B cell (primary cell): ENCODE data around the gene SWT1. TPM values are rescaled to one million over a fixed set of nuclear protein-coding genes. Genes with fewer than 3 reads are reported as not detected.

Source experiments
- ATAC-seq: fragments of 200-7000 bp; cut with Tn5 transposase; one replicate; pipeline ENCODE4 v1.10.0; 2021; ENCODE audit warnings: low read depth, mild to moderate bottlenecking, moderate number of reproducible peaks, moderate library complexity
- CTCF ChIA-PET: fragments of 350-600 bp; sonication (Branson Sonifier 250); formaldehyde crosslinking; loops from one replicate; lab custom pipeline; 2021; ENCODE audit warnings: antibody characterized with exemption, inconsistent platforms; lab: Charles Lee
- POLR2A ChIA-PET: fragments of 350-600 bp; sonication (Branson Sonifier 250); formaldehyde crosslinking; loops from one replicate; lab custom pipeline; 2021; ENCODE audit warnings: antibody characterized with exemption; lab: Charles Lee
- DNase-seq: peaks from one replicate; pipeline ENCODE4 v3.0.0; 2013
- H2AFZ ChIP-seq: 2 replicates; pipeline ENCODE4 v1.6.1; 2012; ENCODE audit warnings: mild to moderate bottlenecking, low read depth, low read length; ENCODE audit not compliant: insufficient read depth, poor library complexity, severe bottlenecking
- H3K27ac ChIP-seq, 2 donors: 1 replicate in 1 of 2; 2 replicates in 1 of 2; pipeline ENCODE4 v1.5.1; 2012 to 2013; ENCODE audit warnings: low read length in 2 of 2, mild to moderate bottlenecking in 2 of 2, moderate library complexity in 1 of 2
- H3K27me3 ChIP-seq, 4 experiments: fragments of 200-600 bp in 1 of 4; sonication (generic) in 1 of 4; replicated peaks in 1 of 4; 1 replicate in 2 of 4; 2 replicates in 2 of 4; pipeline versions ENCODE4 v1.6.1 to v1.7.0; 2013 to 2016; ENCODE audit warnings: low read length in 3 of 4, mild to moderate bottlenecking in 2 of 4, mixed read lengths in 1 of 4, moderate library complexity in 1 of 4; ENCODE audit not compliant: insufficient read depth in 4 of 4, control insufficient read depth in 3 of 4; ENCODE audit errors: control extremely low read depth in 1 of 4
- H3K36me3 ChIP-seq, 2 experiments: replicated peaks in 1 of 2; 1 replicate in 1 of 2; 2 replicates in 1 of 2; pipeline versions ENCODE4 v1.6.1 to v1.7.1; 2013; ENCODE audit warnings: low read length in 1 of 2; ENCODE audit not compliant: insufficient read depth in 2 of 2, control insufficient read depth in 1 of 2; ENCODE audit errors: control extremely low read depth in 1 of 2, extremely low read depth in 1 of 2
- H3K4me1 ChIP-seq, 2 donors: fragments of 200-600 bp in 1 of 2; sonication (generic) in 1 of 2; 1 replicate in 1 of 2; 2 replicates in 1 of 2; pipeline versions ENCODE4 v1.5.1 to v1.6.1; 2013 to 2017; ENCODE audit warnings: low read length in 2 of 2; ENCODE audit not compliant: control insufficient read depth in 2 of 2, insufficient read depth in 2 of 2
- H3K4me2 ChIP-seq: replicated peaks from 2 replicates; pipeline ENCODE3; 2012; ENCODE audit warnings: mild to moderate bottlenecking, low read depth, low read length; ENCODE audit not compliant: poor library complexity, severe bottlenecking
- H3K4me3 ChIP-seq, 5 experiments: fragments of 200-600 bp in 1 of 5; sonication (generic) in 1 of 5; 1 replicate in 3 of 5; 2 replicates in 2 of 5; pipeline versions ENCODE4 v1.5.1 to v1.7.0; 2011 to 2016; ENCODE audit warnings: low read length in 4 of 5, mild to moderate bottlenecking in 4 of 5, low read depth in 2 of 5, control low read depth in 1 of 5, moderate library complexity in 1 of 5; ENCODE audit not compliant: insufficient read depth in 1 of 5; ENCODE audit errors: control extremely low read depth in 1 of 5, extremely low read depth in 1 of 5
- H3K79me2 ChIP-seq: fragments of 200-600 bp; sonication (generic); one replicate; pipeline ENCODE4 v1.6.0; 2016; ENCODE audit warnings: low read length; ENCODE audit not compliant: control insufficient read depth, insufficient read depth
- H3K9ac ChIP-seq: fragments of 200-600 bp; sonication (generic); 2 replicates; pipeline ENCODE4 v1.6.1; 2017; ENCODE audit warnings: mild to moderate bottlenecking, low read length, moderate library complexity
- H3K9me3 ChIP-seq, 3 donors: one replicate each; pipeline versions ENCODE4 v1.6.1 to v1.7.1; 2013; ENCODE audit warnings: low read length in 2 of 3; ENCODE audit not compliant: control insufficient read depth in 2 of 3, insufficient read depth in 1 of 3; ENCODE audit errors: control extremely low read depth in 1 of 3
- H4K20me1 ChIP-seq: 2 replicates; pipeline ENCODE4 v1.6.0; 2012; ENCODE audit warnings: mild to moderate bottlenecking, low read length; ENCODE audit not compliant: insufficient read depth, control insufficient read depth, poor library complexity, severe bottlenecking
- H3K27ac Mint-ChIP-seq: one replicate; pipeline ENCODE4 v1.8.0; 2021; ENCODE audit warnings: mixed read lengths
- H3K27me3 Mint-ChIP-seq: one replicate; pipeline ENCODE4 v1.8.0; 2021; ENCODE audit warnings: mixed read lengths
- H3K4me1 Mint-ChIP-seq: one replicate; pipeline ENCODE4 v1.8.0; 2021; ENCODE audit warnings: mixed read lengths
- H3K4me3 Mint-ChIP-seq: one replicate; pipeline ENCODE4 v1.8.0; 2021; ENCODE audit warnings: mixed read lengths
- H3K9me3 Mint-ChIP-seq: one replicate; pipeline ENCODE4 v1.8.0; 2022; ENCODE audit warnings: mixed read lengths; ENCODE audit not compliant: insufficient read depth
- CTCF ChIP-seq: fragments of 200-600 bp; IDR thresholded peaks from one replicate; pipeline ENCODE4 v1.8.0; 2022; ENCODE audit warnings: antibody characterized with exemption, mild to moderate bottlenecking
- EZH2 ChIP-seq: IDR thresholded peaks from 2 replicates; pipeline ENCODE4 v1.6.1; 2012; ENCODE audit warnings: borderline replicate concordance, low read depth, mild to moderate bottlenecking, moderate library complexity, low read length; ENCODE audit not compliant: insufficient read depth, poor library complexity, severe bottlenecking
- WGBS: methylation state at CpG from one replicate; pipeline ENCODE4 v1.1.5; 2013; ENCODE audit warnings: missing lambda C conversion rate; ENCODE audit not compliant: insufficient coverage; 5-methylcytosine and 5-hydroxymethylcytosine counted together
- intact Hi-C: fragments of 100-400 bp; cut with micrococcal nuclease; formaldehyde crosslinking; loops from one replicate; pipeline ENCODE4 v1.10.0; 2022
- polyA plus RNA-seq: library from polyadenylated mRNA; depleted of rRNA; stranded (reverse); fragments of >200 nt; gene quantifications from 2 replicates; pipeline ENCODE4 v1.2.3, GENCODE V29; 2012
- total RNA-seq, 2 donors: library from RNA; stranded (reverse); fragments of 120-200 nt in 1 of 2; gene quantifications; 1 replicate in 1 of 2; 2 replicates in 1 of 2; pipeline versions ENCODE4 v1.2.3 to v1.2.4, GENCODE V29; 2013 to 2022

Gene SWT1
- total and polyA plus RNA-seq, 2 donors (not counting 1 experiment from before 2014, with no cell fraction given) = 2.1 to 8.5 TPM

- Histone ChIP-seq H3K79me2 (no peaks in the 10 kb centered on the region), H3K27me3 (no peaks in the 10 kb centered on the region), H4K20me1 (no peaks in the 10 kb centered on the region), H3K4me2 (no peak overlapping the region), H3K36me3 (no peaks in the 10 kb centered on the region), H3K4me1 (peaks cover 23 to 24% of the 10 kb centered on the region in 2 donors), H3K4me3 (no peak overlapping the region), H3K9me3 (no peaks in the 10 kb centered on the region), H3K27ac (no peak overlapping the region), H2AFZ (no peak overlapping the region), H3K9ac (no peak overlapping the region)
- H3K4me1 Mint-ChIP-seq = peaks cover 26% of the 10 kb centered on the region
- no peaks in the 10 kb centered on the region for H3K27me3 Mint-ChIP-seq
- no peak overlapping the region for H3K27ac Mint-ChIP-seq
- POLR2A ChIA-PET = no interaction called here
- CTCF ChIA-PET = no interaction called here
- intact Hi-C loops = loop anchor here (5.0 kb wide), 1 partner anchor 265 kb away; no protein-coding TSS in a partner anchor
- H3K9me3 Mint-ChIP-seq = no peaks in the 10 kb centered on the region
- DNase-seq (no peak), ATAC-seq (no peak)
- WGBS = 80% methylated on average over 1 of the region's 4 CpGs
- no peak overlapping the region for H3K4me3 Mint-ChIP-seq
- TF ChIP-seq EZH2 (no peak), CTCF (no peak)
Measured at GRCh38 chr1:185337246-185337645, 180.3 kb downstream of the SWT1 start.

GRCh38 chr1:185338719-185339622 is 182.0 kb downstream of the SWT1 start:
- H3K27me3 ChIP-seq = no peaks in the 10 kb centered on the region
- H3K4me2 ChIP-seq = peak overlapping the region; percentile 66
- no peaks in the 10 kb centered on the region for H4K20me1 ChIP-seq
- H3K4me1 ChIP-seq = peaks cover 23 to 24% of the 10 kb centered on the region in 2 donors
- 0% methylated on average over 3 of the region's 8 CpGs for WGBS
- H3K9me3 Mint-ChIP-seq = no peaks in the 10 kb centered on the region
- POLR2A ChIA-PET = interaction anchor here (0.6 to 1.2 kb wide), 2 partner anchors 22 to 228 kb away, joined by 4 to 6 read pairs; partner anchors contain the start of gene IVNS1ABP
- no peaks in the 10 kb centered on the region for H3K79me2 ChIP-seq
- peak overlapping the region; percentile 50 to 52 for H3K27ac ChIP-seq
- ATAC-seq (peak; percentile 88), DNase-seq (peak; percentile 72)
- TF ChIP-seq EZH2 (no peak), CTCF (no peak)
- H3K27me3 Mint-ChIP-seq = no peaks in the 10 kb centered on the region
- peak overlapping the region; percentile 76 for H3K4me3 Mint-ChIP-seq
- H3K36me3 ChIP-seq = no peaks in the 10 kb centered on the region
- H3K9ac ChIP-seq = peak overlapping the region; percentile 21
- H3K4me1 Mint-ChIP-seq = peaks cover 26% of the 10 kb centered on the region
- CTCF ChIA-PET = interaction anchor here (0.8 to 1.6 kb wide), 4 partner anchors 21 to 341 kb away, joined by 3 to 7 read pairs (median 4); no protein-coding TSS in a partner anchor
- peak overlapping the region in 2 of 5 experiments; percentile 30 to 37 for H3K4me3 ChIP-seq
- H2AFZ ChIP-seq = peak overlapping the region; percentile 17
- intact Hi-C loops = loop anchor here (1.0 to 5.0 kb wide), 2 partner anchors 22 to 263 kb away; partner anchors contain the start of gene IVNS1ABP
- no peaks in the 10 kb centered on the region for H3K9me3 ChIP-seq
- peak overlapping the region; percentile 83 for H3K27ac Mint-ChIP-seq
